NCI-H446 (cell line): ENCODE measurements around the gene PDE4D.

Source experiments
- DNase-seq, 2 experiments: peaks; one replicate each; lab custom pipeline; 2025; lab: John Stamatoyannopoulos, UW

Gene PDE4D

DNA sequence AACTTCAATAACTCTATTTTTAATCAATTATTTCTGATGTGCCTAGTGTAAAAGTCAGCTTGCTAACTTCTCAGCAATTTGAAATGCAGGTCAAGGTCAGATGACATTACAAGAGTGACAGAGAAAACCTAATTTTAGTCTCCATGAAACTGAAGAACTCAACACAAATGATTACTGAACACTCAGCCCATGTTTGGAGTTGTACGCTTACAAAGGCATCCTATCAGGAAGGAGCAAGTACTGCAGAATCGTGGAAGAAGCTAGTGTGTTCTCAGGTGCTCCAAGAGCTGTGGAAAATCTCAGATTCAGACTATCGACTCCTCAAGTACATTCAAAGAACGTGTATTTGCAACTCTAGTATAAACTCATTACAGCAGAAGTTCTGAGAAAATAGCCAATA lies 526.7 kb downstream of the PDE4D start:
- no peak for DNase-seq

DNA sequence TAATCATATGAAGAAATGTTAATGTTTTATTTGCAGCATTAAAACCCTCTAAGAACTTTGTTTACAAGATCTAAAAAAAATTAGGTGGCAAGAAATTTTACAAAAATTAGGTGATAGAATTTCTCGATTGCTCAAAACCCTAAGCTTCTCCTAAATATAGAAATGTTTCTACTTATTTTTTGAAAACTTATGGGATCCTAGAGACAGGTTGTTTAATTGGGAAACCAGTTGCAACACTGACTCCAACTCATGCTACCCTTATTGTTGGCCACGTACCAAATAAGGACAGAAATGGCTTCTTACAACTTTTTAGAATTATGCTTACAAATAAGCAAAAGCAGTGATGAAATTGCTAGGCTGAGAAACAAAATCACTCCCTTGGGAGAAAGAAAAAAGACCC lies 531.1 kb downstream of the PDE4D start:
- DNase-seq: no peak

DNA sequence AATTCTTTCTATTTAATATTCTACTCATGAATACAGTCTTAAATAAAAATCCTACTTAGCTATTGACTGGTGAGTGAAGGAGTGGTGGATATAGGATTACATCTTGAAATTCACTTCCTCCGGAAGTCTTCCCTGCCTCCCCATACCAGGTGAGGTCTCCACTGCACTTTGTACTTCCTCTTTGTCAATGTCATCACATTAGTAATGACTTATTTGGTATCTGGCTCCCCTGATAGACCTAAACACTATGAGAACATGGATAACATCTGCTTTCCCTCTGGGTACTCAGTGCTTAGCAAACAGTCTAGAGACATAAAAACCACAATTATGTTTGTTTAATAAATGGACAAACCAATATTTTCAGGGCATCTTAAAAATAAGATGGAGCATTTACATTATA lies 532.1 kb downstream of the PDE4D start:
- no peak for DNase-seq

DNA sequence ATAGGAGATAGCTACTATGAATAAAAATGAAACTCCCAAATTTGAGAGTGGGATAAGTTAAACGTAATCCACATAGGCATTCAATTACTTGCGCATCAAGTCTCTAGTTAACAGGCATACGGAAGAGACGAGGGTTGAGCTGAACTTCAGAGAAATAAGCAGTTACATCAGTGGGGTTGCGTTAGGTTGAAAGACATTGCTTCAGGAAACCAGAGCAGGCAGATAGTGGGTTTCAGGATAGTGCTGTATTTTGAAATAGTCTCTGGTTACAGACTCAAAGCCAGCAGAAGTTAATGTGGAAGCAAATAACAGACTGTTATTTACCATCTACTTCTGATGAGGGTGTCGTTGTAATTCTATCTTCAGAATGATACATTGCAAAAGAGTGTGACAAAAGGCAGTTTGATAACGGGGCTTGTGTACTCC lies 533.4 kb downstream of the PDE4D start:
- DNase-seq: no peak

DNA sequence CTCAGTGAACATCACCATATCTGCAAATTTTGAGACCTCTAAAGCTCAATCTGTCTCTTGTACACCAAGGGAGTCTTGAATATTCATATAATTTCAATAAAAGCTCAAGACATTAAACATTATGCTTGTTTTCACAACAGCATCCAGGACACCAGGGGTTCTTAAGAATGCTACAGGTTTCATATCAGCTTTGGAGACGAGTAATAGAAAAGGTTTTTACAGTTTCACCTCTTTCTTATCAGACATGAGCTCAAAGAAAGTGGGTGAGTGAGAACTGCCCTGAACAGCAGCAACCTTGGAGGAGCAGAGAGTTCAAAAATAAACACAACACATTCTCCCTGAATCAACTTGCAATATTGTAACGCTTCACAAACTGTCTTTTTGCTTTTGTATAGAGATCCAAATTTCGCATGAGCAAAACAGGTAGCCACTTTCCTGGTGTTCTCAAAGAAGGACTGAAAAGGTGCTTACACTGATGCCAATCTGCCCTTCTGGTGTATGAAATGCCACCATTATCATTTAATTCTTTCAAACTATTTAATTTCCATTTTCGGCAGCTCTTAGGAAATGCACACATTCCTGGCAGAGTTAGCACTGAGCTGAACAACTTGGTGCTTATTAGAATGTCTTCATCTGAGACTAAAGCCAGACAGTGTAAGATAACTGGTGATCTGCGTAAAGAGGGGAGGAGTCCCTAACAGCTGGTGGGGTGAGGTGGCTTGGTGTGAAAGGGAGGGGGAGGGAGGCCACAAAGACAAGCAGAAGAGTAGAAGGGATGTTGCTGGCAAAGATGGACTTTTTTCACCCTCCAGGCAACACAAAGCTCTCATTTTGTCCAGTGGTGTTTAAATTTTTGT lies 535.3 kb downstream of the PDE4D start:
- peak in 1 of 2 experiments; percentile 46 for DNase-seq

DNA sequence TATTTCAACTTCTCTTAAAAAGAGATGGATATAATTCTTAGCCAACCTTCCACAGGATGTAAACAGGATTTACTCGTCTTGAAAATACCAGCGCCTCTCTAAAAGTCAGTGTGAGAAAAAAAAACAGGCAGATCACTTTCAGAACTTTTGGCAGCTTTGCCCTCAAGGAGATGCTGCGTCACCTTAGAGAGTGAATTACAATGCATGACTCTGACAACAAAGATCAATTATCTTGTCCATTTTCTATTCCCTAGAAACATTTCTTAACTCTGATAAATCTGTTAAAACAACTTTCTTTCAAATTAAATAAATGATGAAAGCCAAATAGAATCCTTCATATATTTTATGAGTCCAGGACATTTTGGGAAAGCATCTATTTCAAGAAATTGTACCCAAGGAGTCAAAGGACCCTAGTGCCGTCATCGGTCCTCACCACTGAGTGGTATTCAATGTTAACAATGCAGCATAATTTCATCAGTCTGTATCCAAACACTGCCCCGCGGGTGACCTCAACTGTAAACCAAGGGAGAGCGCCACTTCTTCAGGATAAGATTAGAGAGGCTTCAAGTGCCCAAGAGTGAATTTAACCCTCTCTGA lies 536.0 kb downstream of the PDE4D start:
- no peak for DNase-seq

DNA sequence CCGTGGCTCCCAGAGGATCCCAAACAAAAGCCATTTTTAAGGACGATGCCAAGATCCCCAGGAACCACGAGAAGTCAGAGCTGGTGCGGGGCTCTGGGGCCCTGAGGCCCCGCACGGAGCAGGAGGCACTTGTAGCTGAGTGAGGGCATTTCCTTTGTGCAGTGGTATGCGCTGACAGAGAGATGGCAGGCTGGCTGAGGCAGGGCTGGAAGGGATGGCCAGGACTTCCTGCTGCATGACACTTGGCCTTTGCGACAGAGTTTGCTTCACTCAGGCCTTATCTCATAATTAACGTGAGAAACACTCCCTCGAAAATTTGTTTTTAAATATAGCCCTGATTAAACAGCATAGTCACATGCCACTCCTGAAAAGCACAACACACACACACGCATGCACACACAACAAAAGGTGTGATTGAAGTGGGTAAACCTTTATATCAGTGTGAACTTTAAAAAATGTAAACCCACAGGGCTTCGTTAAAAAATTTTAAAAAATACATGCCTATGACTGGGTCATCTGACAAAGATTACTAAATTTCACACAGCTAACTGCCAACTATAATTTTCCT lies 536.6 kb downstream of the PDE4D start:
- peak in 1 of 2 experiments; percentile 20 for DNase-seq

DNA sequence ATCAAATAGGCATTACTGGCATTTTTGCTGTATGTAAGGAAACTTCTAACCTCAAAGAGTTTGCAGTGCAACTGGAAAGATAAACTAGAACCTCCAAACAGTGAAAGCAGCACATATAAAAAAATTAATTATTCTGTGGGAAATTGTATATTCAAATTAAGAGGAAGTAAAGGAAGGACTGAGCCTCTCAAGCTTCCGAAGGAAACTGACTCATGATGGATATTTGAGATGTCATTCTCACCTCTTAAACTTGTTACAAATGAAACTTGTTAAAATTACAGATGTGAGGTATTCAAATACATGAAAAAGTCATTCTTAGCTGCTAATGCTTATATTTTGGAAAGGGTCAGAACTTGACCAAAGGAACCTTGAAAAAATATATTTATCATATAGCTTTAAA lies 538.7 kb downstream of the PDE4D start:
- no peak for DNase-seq

DNA sequence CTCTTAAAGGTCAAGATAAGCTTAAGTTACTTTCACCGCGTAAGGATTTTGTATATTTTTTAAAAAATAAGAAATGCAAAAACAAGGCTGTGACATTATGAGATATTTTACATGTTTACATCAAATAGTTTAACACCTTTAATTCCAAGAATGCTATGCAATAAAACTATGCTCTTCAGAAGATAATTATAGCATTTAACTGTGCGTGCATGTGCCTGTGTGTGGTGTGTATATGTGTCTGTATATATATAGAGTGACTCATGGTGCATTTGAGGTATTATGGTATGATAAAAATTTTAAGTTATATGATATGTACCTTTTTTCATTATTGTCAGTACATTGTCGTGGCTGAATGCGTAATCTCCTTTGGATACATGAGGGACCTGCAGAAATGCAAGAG lies 539.3 kb downstream of the PDE4D start:
- no peak for DNase-seq

DNA sequence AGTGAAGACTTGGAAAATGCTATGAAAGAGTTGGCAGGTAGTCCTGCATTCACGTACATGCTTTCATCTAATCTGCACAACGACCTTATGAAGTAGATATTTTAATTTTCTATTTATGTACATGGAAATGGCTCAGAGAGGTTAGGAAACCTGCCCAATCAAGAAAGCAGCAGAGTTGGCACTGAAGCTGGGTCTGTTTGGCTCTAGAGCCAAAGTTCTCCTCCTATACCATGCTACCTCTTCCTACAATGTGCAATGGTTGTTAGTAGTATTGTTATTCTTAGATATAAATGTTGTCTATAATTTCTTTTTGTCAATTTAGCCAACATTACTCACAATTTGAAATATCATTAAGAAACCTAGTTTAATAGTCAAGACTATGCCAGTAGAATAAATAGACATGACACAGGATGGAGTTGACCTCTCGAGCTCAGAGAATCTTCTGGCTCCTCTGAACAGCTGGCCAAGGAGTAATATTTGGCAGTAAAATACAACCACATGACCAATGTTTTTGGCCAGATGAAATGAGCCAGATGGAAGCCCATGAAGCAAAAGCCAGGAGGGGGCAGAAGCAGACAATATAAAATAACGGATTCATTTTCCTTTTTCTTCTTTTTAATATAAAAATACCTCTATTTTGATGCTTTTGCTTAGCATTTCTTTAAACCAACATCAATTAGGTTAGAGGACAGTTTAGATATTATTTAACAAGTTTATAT lies 542.3 kb downstream of the PDE4D start:
- peak; percentile 86 to 92 for DNase-seq

DNA sequence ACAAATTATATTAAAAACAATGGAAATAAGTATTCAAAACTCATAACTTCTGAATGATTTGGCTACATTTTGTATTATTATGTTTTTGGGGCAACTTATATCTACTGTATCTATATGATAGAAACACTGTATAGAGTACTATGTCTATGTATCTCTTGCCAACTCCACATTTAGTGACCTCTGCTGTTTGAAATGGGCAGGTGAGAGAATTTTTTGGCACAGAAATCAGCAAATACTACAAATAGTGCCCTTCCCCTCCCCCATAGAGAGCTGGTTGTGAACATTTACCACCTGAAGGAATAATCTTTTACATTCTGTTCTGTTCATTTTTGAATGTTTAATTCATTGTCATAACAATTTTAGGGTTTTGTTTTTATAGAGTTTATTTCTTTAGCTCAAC lies 545.3 kb downstream of the PDE4D start:
- DNase-seq: no peak

DNA sequence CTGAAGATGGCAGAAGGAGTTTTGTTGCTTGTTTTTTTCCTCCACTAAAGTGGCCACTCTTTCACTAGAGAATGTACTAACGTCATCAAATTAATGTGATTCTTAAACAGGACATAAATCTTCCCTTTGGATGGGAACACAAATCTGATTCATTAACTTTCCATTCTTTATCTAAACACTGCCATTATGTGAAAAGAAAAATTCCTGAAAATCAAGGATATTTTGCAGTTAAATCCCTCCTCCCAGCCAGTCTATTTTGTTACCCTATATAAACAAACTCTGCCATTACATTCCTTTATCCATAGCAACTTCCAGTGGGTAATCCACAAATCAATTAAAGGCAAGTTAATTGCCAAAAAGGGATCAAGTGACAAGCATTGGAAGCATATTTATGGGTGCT lies 546.5 kb downstream of the PDE4D start:
- no peak for DNase-seq

DNA sequence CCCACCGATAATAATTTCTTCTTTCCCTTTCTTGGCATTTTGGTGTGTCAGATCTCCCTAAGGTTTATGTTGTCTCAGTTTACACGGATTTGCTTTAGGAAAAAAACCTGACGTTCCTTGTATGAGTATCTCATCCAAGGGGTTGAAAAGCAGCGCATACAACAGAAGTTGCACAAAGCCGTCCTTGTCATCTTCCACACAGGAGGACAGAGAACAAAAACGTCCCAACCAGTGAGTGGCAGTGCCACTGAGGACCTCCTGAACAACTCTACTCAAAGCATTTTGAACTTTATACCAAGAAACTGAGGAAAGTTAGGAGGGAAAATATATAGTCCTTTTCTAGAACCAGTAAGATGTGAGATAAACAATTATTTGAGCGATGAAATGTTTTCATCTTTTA lies 547.0 kb downstream of the PDE4D start:
- DNase-seq: no peak

DNA sequence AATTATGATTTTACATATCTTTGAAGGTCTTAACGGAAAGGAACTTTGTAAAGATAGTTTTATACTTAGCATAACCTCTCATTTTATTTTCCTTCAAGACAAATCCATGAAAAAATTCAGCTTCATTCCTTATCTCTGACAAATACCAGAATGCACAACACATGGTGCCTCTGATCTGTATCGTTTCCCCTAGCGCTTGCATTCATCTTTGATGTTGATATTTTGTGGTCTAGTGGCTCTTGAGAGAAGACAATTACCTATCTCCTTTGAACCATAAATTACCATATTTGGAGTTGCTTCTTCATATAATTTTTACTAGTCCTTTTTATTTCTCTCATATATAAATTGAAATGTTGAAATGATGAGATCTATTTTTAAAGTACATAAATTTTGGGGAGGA lies 551.3 kb downstream of the PDE4D start:
- DNase-seq: no peak

DNA sequence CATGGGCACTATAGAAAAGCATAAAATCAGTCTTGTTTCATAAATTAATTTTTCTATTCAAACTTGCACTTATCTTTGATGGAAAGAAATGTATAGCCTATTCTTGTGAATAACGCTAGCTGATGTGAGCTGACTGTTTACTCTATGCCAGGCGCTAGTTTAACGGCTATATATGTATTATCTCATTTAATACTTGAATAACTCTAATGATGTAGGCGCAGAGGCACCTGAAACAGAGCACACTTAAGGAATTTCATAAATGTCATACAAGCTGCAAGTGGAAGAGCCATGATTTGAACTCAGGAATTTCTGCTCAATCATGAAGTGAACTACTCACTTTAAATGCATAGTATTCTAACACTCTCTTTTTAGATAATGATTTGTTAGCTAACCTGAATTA lies 551.8 kb downstream of the PDE4D start:
- DNase-seq: no peak

DNA sequence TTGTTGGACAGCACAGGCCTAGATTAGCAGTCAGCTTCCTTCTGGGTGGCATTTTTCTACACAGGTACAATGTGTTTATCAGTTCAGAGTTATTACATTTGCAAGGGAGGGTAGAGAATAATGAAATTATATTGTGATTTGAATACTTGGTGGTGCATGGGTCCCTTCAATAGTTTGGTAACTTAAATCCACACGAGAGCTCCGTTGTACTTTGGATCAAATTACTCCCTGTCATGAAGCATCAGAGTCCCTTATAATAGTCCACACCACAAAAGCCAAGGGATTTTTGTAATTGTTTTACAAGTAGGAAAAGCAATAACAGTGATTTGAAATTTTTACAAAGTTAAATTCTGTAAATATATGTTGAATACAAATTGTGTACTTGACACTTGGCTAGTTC lies 552.4 kb downstream of the PDE4D start:
- no peak for DNase-seq

DNA sequence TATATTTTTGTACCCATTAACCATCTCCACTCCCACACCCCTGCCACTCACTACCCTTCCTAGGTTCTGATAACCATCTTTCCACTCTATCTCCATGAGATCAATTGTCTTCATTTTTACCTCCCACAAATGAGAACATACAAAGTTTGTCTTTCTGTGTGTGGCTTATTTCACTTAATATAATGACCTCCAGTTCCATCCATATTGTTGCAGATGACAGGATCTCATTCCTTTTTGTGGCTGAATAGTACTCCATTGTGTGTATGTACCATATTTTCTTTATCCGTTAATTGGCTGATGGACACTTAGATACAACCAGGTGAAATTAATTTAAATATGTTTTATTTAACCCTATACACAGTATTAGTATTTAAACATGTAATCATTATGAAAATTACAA lies 552.9 kb downstream of the PDE4D start:
- DNase-seq: no peak

DNA sequence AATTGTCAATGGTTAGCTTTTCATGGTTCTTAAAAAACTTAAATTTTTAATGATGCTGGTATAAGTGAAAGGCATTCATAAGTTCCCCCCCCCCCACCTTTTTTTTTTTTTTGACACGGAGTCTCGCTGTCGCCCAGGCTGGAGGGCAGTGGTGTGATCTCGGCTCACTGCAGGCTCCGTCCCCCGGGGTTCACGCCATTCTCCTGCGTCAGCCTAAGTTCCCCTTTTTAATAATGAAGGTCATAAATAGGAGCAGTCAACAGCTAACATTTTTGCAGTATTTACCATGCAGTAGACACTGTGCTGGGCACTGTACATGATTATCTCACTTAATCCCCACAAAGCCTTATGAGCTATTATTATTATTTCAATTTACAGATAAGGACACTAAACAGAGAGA lies 556.3 kb downstream of the PDE4D start:
- DNase-seq: no peak

DNA sequence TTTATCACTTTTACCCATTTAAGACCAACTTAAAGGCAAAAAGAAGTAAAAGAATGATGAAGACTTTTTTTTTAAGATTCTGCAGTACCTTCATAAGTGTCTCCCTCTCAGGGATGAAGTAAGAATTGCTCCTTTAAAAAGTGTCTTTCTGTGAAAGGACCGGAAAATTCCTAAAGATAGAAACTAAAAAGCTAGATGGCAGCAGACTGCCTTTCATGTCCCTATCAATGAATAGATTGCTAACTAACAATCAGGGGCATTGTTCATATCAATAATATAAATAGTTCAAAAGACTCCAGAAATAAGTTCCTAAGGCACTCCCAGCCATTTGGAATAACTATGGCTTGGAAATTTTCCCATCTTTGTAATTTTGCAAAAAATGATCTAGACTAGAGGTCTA lies 558.0 kb downstream of the PDE4D start:
- no peak for DNase-seq

DNA sequence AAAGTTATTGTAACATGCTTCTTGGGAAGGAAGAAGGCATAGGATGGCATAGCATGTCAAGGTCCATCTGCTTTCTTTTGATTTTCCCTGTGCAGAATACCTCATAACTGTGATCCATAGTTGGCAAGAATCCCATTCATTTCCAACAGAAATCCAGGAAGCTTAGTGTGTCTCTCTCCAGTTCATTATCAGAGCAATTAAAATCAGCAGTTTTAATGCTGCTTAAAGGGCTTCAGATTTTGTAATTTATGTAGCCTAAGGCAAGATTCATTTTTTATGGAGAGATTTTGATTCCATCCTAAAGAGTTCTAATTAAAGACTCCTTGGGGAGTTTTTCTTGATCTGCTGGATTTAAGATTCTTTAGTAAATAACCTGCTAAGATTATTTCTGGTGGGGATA lies 560.1 kb downstream of the PDE4D start:
- peak; percentile 60 to 82 for DNase-seq

DNA sequence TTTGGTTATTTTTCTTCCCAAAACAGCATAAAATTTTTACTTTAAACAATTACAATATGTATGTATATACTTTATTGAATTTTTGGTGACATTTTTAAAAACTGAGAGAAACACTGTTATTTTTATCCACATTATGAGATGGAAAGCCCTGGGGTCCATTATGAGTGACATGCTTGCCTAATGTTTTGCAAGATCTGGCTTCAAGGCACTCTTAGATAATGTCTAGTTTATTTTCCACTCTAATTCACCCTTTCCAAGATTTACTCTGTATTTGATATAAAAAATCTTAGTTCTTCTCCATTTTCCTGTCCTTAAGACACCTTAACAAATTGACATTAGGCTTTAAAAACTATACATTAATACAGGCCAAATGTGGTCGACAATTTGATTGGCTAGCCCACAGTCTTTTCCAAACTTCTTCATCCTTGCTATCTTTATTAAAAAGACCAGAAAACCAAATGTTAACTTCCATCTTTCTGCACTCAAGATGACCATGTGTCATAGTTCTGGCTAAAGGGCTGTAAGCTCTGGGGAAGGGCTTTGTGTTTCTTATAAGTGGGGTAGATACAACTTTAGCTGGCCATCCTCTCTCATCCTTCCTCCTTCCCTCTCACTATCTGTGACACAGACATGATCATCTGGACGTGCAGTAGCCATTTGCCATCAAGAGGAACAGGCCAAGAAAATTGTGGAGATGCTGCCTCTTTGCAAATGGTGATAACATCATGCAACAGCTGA lies 561.1 kb downstream of the PDE4D start:
- no peak for DNase-seq

DNA sequence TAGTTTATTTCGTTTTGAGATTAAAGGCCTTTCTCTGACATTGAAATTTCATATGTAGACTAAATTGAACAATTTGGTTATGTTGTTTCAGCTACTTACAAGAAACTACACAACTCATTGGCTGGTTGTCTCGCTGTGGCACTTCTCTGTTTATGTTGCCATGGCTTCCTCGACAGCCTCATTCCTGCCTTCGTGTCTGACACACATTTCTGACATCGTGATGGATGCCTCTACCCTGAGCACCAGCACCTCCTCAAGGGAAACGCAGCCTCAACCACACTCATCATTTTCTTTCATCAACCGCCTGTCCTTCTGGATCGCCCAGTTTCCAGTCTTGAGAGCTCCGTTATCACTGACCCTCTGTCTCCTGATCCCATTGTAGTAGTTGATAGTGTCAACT lies 562.8 kb downstream of the PDE4D start:
- DNase-seq: no peak
